Panc1 (cell line): Measurements from ENCODE around the gene CEACAM16. TPM values are rescaled to one million over a fixed set of nuclear protein-coding genes. Genes with fewer than 3 reads are reported as not detected.

ENCODE experiments used
- ATAC-seq: fragments of 200-7000 bp; cut with Tn5 transposase; 2 replicates; pipeline ENCODE4 v1.9.1; 2020; ENCODE audit warnings: mild to moderate bottlenecking, moderate library complexity
- BruUV-seq: library from RNA; stranded (reverse); fragments of 400-500 nt; replicated peaks from 2 replicates; lab custom pipeline; 2021; lab: Mats Ljungman, UMichigan
- CTCF ChIA-PET: fragments of 300-600 bp; sonication (Branson Sonifier 250); formaldehyde crosslinking; loops from one replicate; lab custom pipeline; 2022; ENCODE audit warnings: antibody characterized with exemption; lab: Charles Lee
- POLR2A ChIA-PET: fragments of 300-600 bp; sonication (Branson Sonifier 250); formaldehyde crosslinking; loops from one replicate; lab custom pipeline; 2022; ENCODE audit warnings: antibody characterized with exemption; lab: Charles Lee
- DNase-seq: peaks from one replicate; pipeline ENCODE4 v3.0.0-alpha.2; 2010; ENCODE audit warnings: low read depth, low spot score
- H3K27ac ChIP-seq: 2 replicates; pipeline ENCODE4 v1.5.1; 2011; ENCODE audit warnings: mild to moderate bottlenecking, low read length, inconsistent platforms
- H3K27me3 ChIP-seq: fragments of 200-500 bp; sonication (Bioruptor generic); 2 replicates; pipeline ENCODE4 v1.6.0; 2014; ENCODE audit warnings: low read length, inconsistent platforms; ENCODE audit not compliant: control insufficient read depth, insufficient read depth
- H3K36me3 ChIP-seq: fragments of 200-500 bp; sonication (Bioruptor generic); 2 replicates; pipeline ENCODE4 v1.5.1; 2014; ENCODE audit warnings: inconsistent platforms, mild to moderate bottlenecking, low read length, moderate library complexity; ENCODE audit not compliant: control insufficient read depth, insufficient read depth
- H3K4me1 ChIP-seq: 2 replicates; pipeline ENCODE4 v1.5.1; 2011; ENCODE audit warnings: inconsistent platforms, mild to moderate bottlenecking, low read length, moderate library complexity; ENCODE audit not compliant: control insufficient read depth, insufficient read depth
- H3K4me3 ChIP-seq, 2 experiments: 2 replicates each; pipeline ENCODE4 v1.5.1; 2011 to 2012; ENCODE audit warnings: low read depth in 2 of 2, low read length in 2 of 2, mild to moderate bottlenecking in 2 of 2, inconsistent platforms in 1 of 2, moderate library complexity in 1 of 2
- H3K9me3 ChIP-seq: fragments of 200-500 bp; sonication (Bioruptor generic); 2 replicates; pipeline ENCODE4 v1.5.1; 2014; ENCODE audit warnings: low read depth, mild to moderate bottlenecking, inconsistent platforms, low read length, moderate library complexity; ENCODE audit not compliant: control insufficient read depth, insufficient read depth
- CTCF ChIP-seq: fragments of 450-650 bp; IDR thresholded peaks from 2 replicates; pipeline ENCODE4 v1.5.1; 2017; ENCODE audit warnings: mild to moderate bottlenecking
- POLR2AphosphoS5 ChIP-seq: IDR thresholded peaks from 2 replicates; pipeline ENCODE4 v1.6.1; 2012; ENCODE audit warnings: mild to moderate bottlenecking, low read depth, low read length, moderate library complexity
- REST ChIP-seq, 2 experiments: IDR thresholded peaks; 2 replicates each; pipeline ENCODE4 v1.6.1; 2011 to 2012; ENCODE audit warnings: low read depth in 2 of 2, control low read depth in 1 of 2, low read length in 1 of 2, mild to moderate bottlenecking in 1 of 2, moderate library complexity in 1 of 2; ENCODE audit not compliant: insufficient read depth in 1 of 2
- SIN3A ChIP-seq: IDR thresholded peaks from 2 replicates; pipeline ENCODE4 v1.6.1; 2012; ENCODE audit warnings: low read depth, mild to moderate bottlenecking, low read length, moderate library complexity, borderline replicate concordance; ENCODE audit not compliant: insufficient read depth
- TCF7L2 ChIP-seq: IDR thresholded peaks from 2 replicates; pipeline ENCODE4 v1.6.1; 2011; ENCODE audit warnings: mild to moderate bottlenecking, low read depth, low read length, inconsistent platforms
- in situ Hi-C: cut with HindIII; loops from 2 replicates; pipeline ENCODE4 v1.10.0; 2016; ENCODE audit warnings: low sequenced_read_pairs, low pct_unique_long_range_greater_than_20kb
- intact Hi-C: fragments of 100-400 bp; cut with micrococcal nuclease; formaldehyde crosslinking; loops from one replicate; pipeline ENCODE4 v1.10.0; 2022; ENCODE audit not compliant: unreplicated experiment
- total RNA-seq: library from RNA; stranded (reverse); gene quantifications from one replicate; pipeline ENCODE4 v1.2.1, GENCODE V29; 2021; ENCODE audit not compliant: unreplicated experiment

CEACAM16 gene
- total RNA-seq, 1 experiment from 2014 or later = not detected

GRCh38 chr19:44755219-44755618, 56.3 kb downstream of the CEACAM16 start:
- CTCF ChIA-PET = interaction anchor here (1.1 kb wide), 1 partner anchor 31 kb away, joined by 3 read pairs; no protein-coding TSS in a partner anchor
- Histone ChIP-seq H3K27ac (peak overlapping the region; percentile 78), H3K27me3 (no peaks in the 10 kb centered on the region), H3K36me3 (no peaks in the 10 kb centered on the region), H3K4me1 (peaks cover 48% of the 10 kb centered on the region), H3K9me3 (no peaks in the 10 kb centered on the region), H3K4me3 (no peak overlapping the region)
- ATAC-seq = no peak
- no TSS peak for BruUV-seq
- POLR2A ChIA-PET = no interaction called here
- in situ Hi-C loops = no loop called here
- TF ChIP-seq TCF7L2 = no peak
- no peak for TF ChIP-seq POLR2AphosphoS5
- no peak for TF ChIP-seq SIN3A
- no peak for TF ChIP-seq CTCF
- TF ChIP-seq REST (IDR thresholded peaks at IDR 0.05; ENCODE audit: insufficient read depth in 1 of 2, low read depth in 2 of 2, low read length in 1 of 2) = no peak
- no peak for DNase-seq
- intact Hi-C loops = no loop called here

GRCh38 chr19:44756089-44756562, 57.2 kb downstream of the CEACAM16 start:
- no TSS peak for BruUV-seq
- in situ Hi-C loops = no loop called here

More at GRCh38 chr19:44756089-44756562, 57.2 kb downstream of the CEACAM16 start:
- Histone ChIP-seq H3K27ac (peak overlapping the region; percentile 63; the same call in 1 of the 2 replicates), H3K27me3 (no peaks in the 10 kb centered on the region), H3K4me1 (peaks cover 42% of the 10 kb centered on the region), H3K36me3 (no peaks in the 10 kb centered on the region), H3K9me3 (no peaks in the 10 kb centered on the region), H3K4me3 (no peak overlapping the region)
- ATAC-seq (no peak), DNase-seq (no peak)
- ChIA-PET CTCF (no interaction called here), POLR2A (no interaction called here)
- TF ChIP-seq REST (IDR thresholded peaks at IDR 0.05; ENCODE audit: insufficient read depth in 1 of 2, low read depth in 2 of 2, low read length in 1 of 2) (no peak), CTCF (no peak), POLR2AphosphoS5 (no peak)
- intact Hi-C loops = no loop called here
